Fibroblast of pulmonary artery (primary cell): ENCODE measurements around the gene GALNT18.

ENCODE experiments used
- DNase-seq: peaks from one replicate; pipeline ENCODE4 v3.0.0-alpha.2; 2010; ENCODE audit warnings: low read depth
- H3K4me3 ChIP-seq: replicated peaks from 2 replicates; pipeline ENCODE4 v1.5.1; 2011; ENCODE audit warnings: low read depth, mild to moderate bottlenecking, control low read depth, low read length, moderate library complexity
- TF ChIP-seq, protein P1 (sequence below): IDR thresholded peaks from 2 replicates; pipeline ENCODE4 v1.5.1; 2011; ENCODE audit warnings: mild to moderate bottlenecking, control low read depth, low read length, inconsistent platforms; ENCODE audit errors: missing control alignments

The GALNT18 gene

DNA sequence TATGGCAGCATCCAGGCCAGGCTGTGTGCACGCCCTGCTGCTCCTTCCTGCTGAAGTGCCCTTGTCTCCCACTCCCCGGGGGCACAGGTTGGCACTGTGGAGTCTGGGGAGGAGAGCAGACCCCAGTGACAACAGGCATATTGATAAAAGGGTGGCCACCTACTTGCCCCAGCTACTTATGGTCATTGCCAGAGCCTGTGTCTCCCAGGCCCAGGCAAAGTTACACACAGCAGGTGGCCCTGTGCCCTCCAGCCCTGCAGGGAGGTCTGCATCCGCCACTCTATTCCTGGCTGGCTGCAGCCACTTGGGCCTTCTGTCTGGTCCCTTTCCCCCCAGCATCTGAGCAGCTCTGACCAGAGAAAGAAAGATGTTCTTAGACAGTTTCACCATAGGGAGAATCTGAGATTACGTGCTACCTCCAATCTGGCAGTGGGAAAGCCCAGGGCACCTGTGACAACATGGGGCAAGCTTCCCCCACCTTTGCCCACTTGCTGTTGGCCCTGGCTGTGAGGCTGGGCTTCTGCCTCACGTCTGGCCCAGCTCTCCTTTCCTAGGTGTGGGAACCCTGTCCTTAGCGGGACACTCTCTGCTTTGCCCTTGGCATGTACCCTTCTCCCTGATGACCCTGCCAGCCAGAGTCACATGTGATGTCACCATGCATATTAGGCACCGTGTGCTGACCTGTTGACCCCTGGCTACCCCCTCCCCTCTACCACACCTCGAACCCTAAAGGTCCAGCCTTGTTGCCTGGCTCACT lies 243.4 kb downstream of the GALNT18 start:
- no peak overlapping the region for H3K4me3 ChIP-seq
- no peak for DNase-seq
- TF ChIP-seq, protein P1, sequence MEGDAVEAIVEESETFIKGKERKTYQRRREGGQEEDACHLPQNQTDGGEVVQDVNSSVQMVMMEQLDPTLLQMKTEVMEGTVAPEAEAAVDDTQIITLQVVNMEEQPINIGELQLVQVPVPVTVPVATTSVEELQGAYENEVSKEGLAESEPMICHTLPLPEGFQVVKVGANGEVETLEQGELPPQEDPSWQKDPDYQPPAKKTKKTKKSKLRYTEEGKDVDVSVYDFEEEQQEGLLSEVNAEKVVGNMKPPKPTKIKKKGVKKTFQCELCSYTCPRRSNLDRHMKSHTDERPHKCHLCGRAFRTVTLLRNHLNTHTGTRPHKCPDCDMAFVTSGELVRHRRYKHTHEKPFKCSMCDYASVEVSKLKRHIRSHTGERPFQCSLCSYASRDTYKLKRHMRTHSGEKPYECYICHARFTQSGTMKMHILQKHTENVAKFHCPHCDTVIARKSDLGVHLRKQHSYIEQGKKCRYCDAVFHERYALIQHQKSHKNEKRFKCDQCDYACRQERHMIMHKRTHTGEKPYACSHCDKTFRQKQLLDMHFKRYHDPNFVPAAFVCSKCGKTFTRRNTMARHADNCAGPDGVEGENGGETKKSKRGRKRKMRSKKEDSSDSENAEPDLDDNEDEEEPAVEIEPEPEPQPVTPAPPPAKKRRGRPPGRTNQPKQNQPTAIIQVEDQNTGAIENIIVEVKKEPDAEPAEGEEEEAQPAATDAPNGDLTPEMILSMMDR = no peak

- DNase-seq = no peak
- TF ChIP-seq, protein P1 = no peak
- no peak overlapping the region for H3K4me3 ChIP-seq
Observed at GRCh38 chr11:11374358-11375148, 247.3 kb downstream of the GALNT18 start.

DNA sequence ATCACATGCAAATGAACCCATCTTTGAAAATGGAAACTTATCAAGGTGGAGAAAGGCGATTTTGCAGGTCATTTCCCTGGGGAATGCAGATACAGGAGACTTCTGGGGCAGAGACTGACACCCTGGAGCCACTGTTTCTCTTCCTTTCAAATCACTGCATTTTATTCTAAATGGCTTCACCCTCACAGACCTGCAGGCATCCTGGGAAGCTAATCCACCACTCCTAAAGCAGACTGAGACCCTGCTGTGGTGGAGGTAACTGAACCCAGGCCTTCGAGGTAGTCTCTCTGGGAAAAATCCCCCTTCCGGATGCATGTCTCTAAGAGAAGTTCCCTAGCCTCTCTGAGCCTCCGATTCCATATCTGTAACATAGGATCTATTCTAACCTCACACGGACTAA lies 247.9 kb downstream of the GALNT18 start:
- DNase-seq = no peak

DNA sequence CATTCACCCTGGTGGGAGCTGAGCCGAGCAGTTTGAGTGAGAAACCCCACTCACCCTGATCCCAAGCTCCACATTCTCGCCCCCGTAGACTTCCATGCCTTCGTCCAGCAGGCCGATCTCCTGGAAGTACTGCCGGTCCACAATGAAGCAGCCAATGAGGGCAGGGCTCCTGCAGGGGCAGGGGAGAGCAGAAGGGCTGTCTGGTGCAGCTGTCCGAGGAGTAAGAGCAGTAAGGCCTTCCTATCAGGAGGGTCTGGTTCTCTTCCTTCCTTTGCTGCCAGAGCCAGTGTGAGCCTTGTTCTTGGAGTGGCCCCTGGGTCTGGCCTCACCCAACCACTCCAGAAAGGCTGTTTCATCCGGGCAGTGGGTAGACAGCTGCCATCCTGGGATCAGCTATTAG lies 249.3 kb downstream of the GALNT18 start:
- H3K4me3 ChIP-seq = no peak overlapping the region
- TF ChIP-seq, protein P1 = no peak
- no peak for DNase-seq

More for the DNA sequence above, 247.9 kb downstream of the GALNT18 start:
- no peak overlapping the region for H3K4me3 ChIP-seq
- TF ChIP-seq, protein P1 = no peak

GRCh38 chr11:11370962-11371303 lies 250.9 kb downstream of the GALNT18 start:
- TF ChIP-seq, protein P1 = no peak
- DNase-seq = no peak
- no peak overlapping the region for H3K4me3 ChIP-seq

- H3K4me3 ChIP-seq = no peak overlapping the region
- no peak for DNase-seq
- TF ChIP-seq, protein P1 = no peak
Observed at GRCh38 chr11:11370255-11370961, 251.4 kb downstream of the GALNT18 start.
